A673 (cell line): ENCODE data around the gene SAXO1.

Experiments used
- CTCF ChIP-seq: fragments of 300-800, 200-600 bp; sonication (generic); conservative IDR thresholded peaks from 2 replicates; pipeline ENCODE4 v1.5.1; 2017; ENCODE audit warnings: low read depth, mild to moderate bottlenecking, antibody characterized with exemption, low read length, moderate library complexity, mixed read lengths
- EZH2 ChIP-seq: fragments of 200-600 bp; sonication (generic); IDR thresholded peaks from 2 replicates; pipeline ENCODE4 v1.6.1; 2017; ENCODE audit warnings: borderline replicate concordance, low read depth, mild to moderate bottlenecking, mixed read lengths, antibody characterized with exemption, low read length; ENCODE audit not compliant: poor library complexity, severe bottlenecking

- TF ChIP-seq CTCF: no peak
- TF ChIP-seq EZH2: no peak
These were observed 81.1 kb downstream of the SAXO1 start for GRCh38 chr9:18951936-18952335.
